Natural killer cell treated with Interleukin-12 subunit alpha and Interleukin-12 subunit beta and Interleukin-15 and Interleukin-18, amount 100 ng/mL, for 72 hours (primary cell): ENCODE results near the gene GAN. TPM values are rescaled to one million over a fixed set of nuclear protein-coding genes. Genes with fewer than 3 reads are reported as not detected.
A peak's percentile ranks its signal among the peaks of the same experiment; 100 is the strongest.
"Not testable (repeated sequence)": the region's sequence is repeated elsewhere in the genome, so short reads cannot be mapped to it uniquely, and the experiment has no call there.

ENCODE experiments used
- ATAC-seq, 2 donors: fragments of 150-1000 bp; cut with Tn5 transposase in 1 of 2; sonication (Bioruptor Pico), chemical (Tn5 transposase) in 1 of 2; 2 replicates each; pipeline ENCODE4 v1.10.0; 2021
- DNase-seq: peaks from one replicate; pipeline ENCODE4 v3.0.0; 2022; ENCODE audit warnings: low spot score
- H3K27ac Mint-ChIP-seq, 2 donors: 1 replicate in 1 of 2; 2 replicates in 1 of 2; pipeline ENCODE4 v1.8.0; 2022; ENCODE audit warnings: mixed read lengths in 2 of 2, mild to moderate bottlenecking in 1 of 2, moderate library complexity in 1 of 2
- H3K27me3 Mint-ChIP-seq, 2 donors: 1 replicate in 1 of 2; 2 replicates in 1 of 2; pipeline ENCODE4 v1.8.0; 2022; ENCODE audit warnings: mixed read lengths in 2 of 2
- H3K36me3 Mint-ChIP-seq: one replicate; pipeline ENCODE4 v1.8.0; 2022; ENCODE audit warnings: mixed read lengths
- H3K4me1 Mint-ChIP-seq, 2 donors: 1 replicate in 1 of 2; 2 replicates in 1 of 2; pipeline ENCODE4 v1.8.0; 2022; ENCODE audit warnings: low read depth in 2 of 2, mixed read lengths in 2 of 2, mild to moderate bottlenecking in 1 of 2
- H3K4me3 Mint-ChIP-seq: one replicate; pipeline ENCODE4 v1.8.0; 2022; ENCODE audit warnings: mixed read lengths
- H3K9me3 Mint-ChIP-seq: 2 replicates; pipeline ENCODE4 v1.8.0; 2022; ENCODE audit warnings: mixed read lengths
- total RNA-seq, 2 donors: library from RNA; stranded (reverse); gene quantifications; one replicate each; pipeline ENCODE4 v1.2.3, GENCODE V29; 2022

Gene GAN
- total RNA-seq, 2 donors from 2014 or later: 11.0 to 15.8 TPM

GRCh38 chr16:81316176-81316496, 1.4 kb downstream of the GAN start:
- no peak for DNase-seq
- Mint-ChIP-seq H3K27me3 (no peaks in the 10 kb centered on the region), H3K4me3 (peak overlapping the region; percentile 90), H3K36me3 (no peaks in the 10 kb centered on the region), H3K27ac (peak overlapping the region in 1 of 2 donors; percentile 86), H3K4me1 (peaks cover 22 to 33% of the 10 kb centered on the region in 2 donors), H3K9me3 (no peaks in the 10 kb centered on the region)
- no peak for ATAC-seq

GRCh38 chr16:81318711-81319110, 3.9 kb downstream of the GAN start:
- Mint-ChIP-seq H3K36me3 (no peaks in the 10 kb centered on the region), H3K4me1 (peaks cover 16 to 33% of the 10 kb centered on the region in 2 donors), H3K27me3 (no peaks in the 10 kb centered on the region), H3K9me3 (no peaks in the 10 kb centered on the region), H3K4me3 (no peak overlapping the region), H3K27ac (no peak overlapping the region)
- ATAC-seq: no peak
- no peak for DNase-seq

- no peaks in the 10 kb centered on the region for H3K36me3 Mint-ChIP-seq
- peaks cover 14 to 28% of the 10 kb centered on the region in 2 donors for H3K4me1 Mint-ChIP-seq
- no peak overlapping the region for H3K27ac Mint-ChIP-seq
- DNase-seq (no peak), ATAC-seq (no peak)
- no peaks in the 10 kb centered on the region for H3K9me3 Mint-ChIP-seq
- H3K4me3 Mint-ChIP-seq: no peak overlapping the region
- no peaks in the 10 kb centered on the region for H3K27me3 Mint-ChIP-seq
These were observed 4.6 kb downstream of the GAN start for GRCh38 chr16:81319221-81319912.

- H3K36me3 Mint-ChIP-seq: no peaks in the 10 kb centered on the region
- H3K4me3 Mint-ChIP-seq: no peak overlapping the region
- H3K27ac Mint-ChIP-seq: no peak overlapping the region
- peaks cover 13 to 26% of the 10 kb centered on the region in 2 donors for H3K4me1 Mint-ChIP-seq
- DNase-seq (no peak), ATAC-seq (no peak)
- H3K9me3 Mint-ChIP-seq: no peaks in the 10 kb centered on the region
- no peaks in the 10 kb centered on the region for H3K27me3 Mint-ChIP-seq
These were observed 6.3 kb downstream of the GAN start for GRCh38 chr16:81321039-81321438.

GRCh38 chr16:81321536-81321935, 6.8 kb downstream of the GAN start:
- peaks cover 10 to 25% of the 10 kb centered on the region in 2 donors for H3K4me1 Mint-ChIP-seq
- no peaks in the 10 kb centered on the region for H3K36me3 Mint-ChIP-seq

GRCh38 chr16:81324808-81325207, 10.0 kb downstream of the GAN start:
- Mint-ChIP-seq H3K9me3 (no peaks in the 10 kb centered on the region), H3K4me1 (peaks cover 17 to 19% of the 10 kb centered on the region in 2 donors), H3K27me3 (no peaks in the 10 kb centered on the region), H3K36me3 (no peaks in the 10 kb centered on the region), H3K4me3 (no peak overlapping the region), H3K27ac (no peak overlapping the region)
- ATAC-seq: no peak
- no peak for DNase-seq

More at GRCh38 chr16:81321536-81321935, 6.8 kb downstream of the GAN start:
- Mint-ChIP-seq H3K27me3 (no peaks in the 10 kb centered on the region), H3K9me3 (no peaks in the 10 kb centered on the region), H3K27ac (no peak overlapping the region), H3K4me3 (no peak overlapping the region)
- no peak for DNase-seq
- no peak for ATAC-seq

GRCh38 chr16:81327011-81327410, 12.2 kb downstream of the GAN start:
- Mint-ChIP-seq H3K27me3 (no peaks in the 10 kb centered on the region), H3K36me3 (no peaks in the 10 kb centered on the region), H3K9me3 (no peaks in the 10 kb centered on the region), H3K4me1 (peaks cover 13 to 24% of the 10 kb centered on the region in 2 donors), H3K4me3 (no peak overlapping the region), H3K27ac (no peak overlapping the region)
- DNase-seq: no peak
- ATAC-seq: no peak

- no peak for ATAC-seq
- Mint-ChIP-seq H3K9me3 (no peaks in the 10 kb centered on the region), H3K27ac (no peak overlapping the region), H3K36me3 (no peaks in the 10 kb centered on the region), H3K4me1 (peaks cover 10 to 29% of the 10 kb centered on the region in 2 donors), H3K4me3 (no peak overlapping the region), H3K27me3 (no peaks in the 10 kb centered on the region)
- DNase-seq: no peak
These were observed 12.9 kb downstream of the GAN start for GRCh38 chr16:81327447-81328196.

GRCh38 chr16:81329947-81330346, 15.2 kb downstream of the GAN start:
- H3K9me3 Mint-ChIP-seq: no peaks in the 10 kb centered on the region
- no peaks in the 10 kb centered on the region for H3K27me3 Mint-ChIP-seq
- no peak overlapping the region for H3K4me3 Mint-ChIP-seq
- DNase-seq: no peak
- H3K27ac Mint-ChIP-seq: no peak overlapping the region
- no peak for ATAC-seq
- peaks cover 5 to 21% of the 10 kb centered on the region in 2 donors for H3K4me1 Mint-ChIP-seq
- no peaks in the 10 kb centered on the region for H3K36me3 Mint-ChIP-seq

- peaks cover 0 to 15% of the 10 kb centered on the region in 2 donors for H3K4me1 Mint-ChIP-seq
- H3K9me3 Mint-ChIP-seq: no peaks in the 10 kb centered on the region
- ATAC-seq (no peak), DNase-seq (no peak)
- no peak overlapping the region for H3K4me3 Mint-ChIP-seq
- no peaks in the 10 kb centered on the region for H3K27me3 Mint-ChIP-seq
- H3K36me3 Mint-ChIP-seq: no peaks in the 10 kb centered on the region
- H3K27ac Mint-ChIP-seq: no peak overlapping the region
These were observed 18.6 kb downstream of the GAN start for GRCh38 chr16:81333356-81333755.

GRCh38 chr16:81335669-81336068, 20.9 kb downstream of the GAN start:
- DNase-seq (no peak), ATAC-seq (peak in 1 of 2 donors; percentile 82)
- H3K36me3 Mint-ChIP-seq: peaks cover 1% of the 10 kb centered on the region
- H3K4me3 Mint-ChIP-seq: no peak overlapping the region
- H3K9me3 Mint-ChIP-seq: no peaks in the 10 kb centered on the region
- peaks cover 0 to 7% of the 10 kb centered on the region in 2 donors for H3K4me1 Mint-ChIP-seq
- no peaks in the 10 kb centered on the region for H3K27me3 Mint-ChIP-seq
- no peak overlapping the region for H3K27ac Mint-ChIP-seq

- ATAC-seq (no peak), DNase-seq (no peak)
- Mint-ChIP-seq H3K36me3 (peaks cover 5% of the 10 kb centered on the region), H3K9me3 (no peaks in the 10 kb centered on the region), H3K27ac (no peak overlapping the region), H3K27me3 (no peaks in the 10 kb centered on the region), H3K4me3 (no peak overlapping the region), H3K4me1 (peaks cover 3 to 7% of the 10 kb centered on the region in 2 donors)
These were observed 22.3 kb downstream of the GAN start for GRCh38 chr16:81337097-81337496.

- not testable (repeated sequence) for H3K4me3 Mint-ChIP-seq, H3K4me1 Mint-ChIP-seq, DNase-seq, H3K27ac Mint-ChIP-seq, H3K27me3 Mint-ChIP-seq, ATAC-seq
- H3K36me3 Mint-ChIP-seq: peaks cover 30% of the 10 kb centered on the region
- H3K9me3 Mint-ChIP-seq: peaks cover 15% of the 10 kb centered on the region
These were observed 30.4 kb downstream of the GAN start for GRCh38 chr16:81345172-81345571.

- Mint-ChIP-seq H3K9me3 (peaks cover 13% of the 10 kb centered on the region), H3K27ac (no peak overlapping the region), H3K4me3 (no peak overlapping the region), H3K36me3 (peaks cover 24% of the 10 kb centered on the region), H3K27me3 (no peaks in the 10 kb centered on the region), H3K4me1 (no peaks in the 10 kb centered on the region)
- no peak for DNase-seq
- ATAC-seq: no peak
These were observed 32.7 kb downstream of the GAN start for GRCh38 chr16:81347425-81347824.
